ENCODE data around the gene BAG3.

BAG3 gene

DNA sequence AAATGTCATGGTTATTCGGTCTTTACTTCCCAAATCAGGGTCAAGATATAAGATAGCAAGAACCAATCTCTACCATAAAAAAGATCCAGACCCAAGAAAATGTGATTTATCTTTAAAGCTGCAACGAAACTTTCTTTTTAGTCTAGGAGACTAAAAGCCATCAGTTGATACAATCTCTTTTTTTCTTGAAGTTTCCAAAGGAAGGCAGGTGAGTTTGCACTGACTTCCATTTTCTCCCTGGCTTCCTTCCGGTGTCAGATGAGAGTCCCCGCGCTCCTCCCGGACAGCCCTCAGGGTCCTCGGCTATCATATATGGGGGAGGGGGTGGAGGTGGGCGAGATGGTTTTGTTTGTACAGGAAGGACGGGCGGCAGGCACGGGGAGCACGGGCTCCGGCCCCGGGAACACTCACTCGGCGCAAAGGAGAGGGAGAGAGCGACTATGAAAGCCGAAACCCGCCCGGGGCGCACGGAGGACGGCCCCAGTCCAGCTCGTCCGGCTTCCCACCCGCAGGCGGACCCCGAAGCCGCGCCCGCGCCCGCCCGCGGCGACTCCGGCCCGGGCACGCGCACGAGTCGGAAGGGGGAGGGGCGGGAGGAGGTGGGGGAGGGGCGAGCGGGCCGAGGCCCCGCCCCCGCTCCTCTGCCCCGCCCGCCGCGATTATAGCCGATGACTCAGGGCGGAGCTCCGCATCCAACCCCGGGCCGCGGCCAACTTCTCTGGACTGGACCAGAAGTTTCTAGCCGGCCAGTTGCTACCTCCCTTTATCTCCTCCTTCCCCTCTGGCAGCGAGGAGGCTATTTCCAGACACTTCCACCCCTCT lies at the start of gene BAG3:
Gene BAG3, plus strand, starts transcription at position 689 of the 822 bp plus-strand sequence. CDS start 296 bp downstream, outside the sequence.
- TF ChIP-seq YY1 (IDR thresholded peaks at IDR 0.05; ENCODE audit: low read depth) (peak; percentile 69), CREB1 (IDR thresholded peaks at IDR 0.05; ENCODE audit: low read depth) (0 out of 2 replicates have a peak, but pooled peaks have one; percentile 17), NFIC (IDR thresholded peaks at IDR 0.05) (0 out of 2 replicates have a peak, but pooled peaks have one; percentile 14), FOXM1 (IDR thresholded peaks at IDR 0.05; ENCODE audit: borderline replicate concordance, low read depth) (no peak), RAD21 (IDR thresholded peaks at IDR 0.05; ENCODE audit: low read depth) (no peak), ZBTB7A (IDR thresholded peaks at IDR 0.05; ENCODE audit: low read depth) (peak; percentile 75; the same call in 1 of the 2 replicates), TCF12 (IDR thresholded peaks at IDR 0.05; ENCODE audit: low read depth) (peak; percentile 60), EP300 (IDR thresholded peaks at IDR 0.05; ENCODE audit: borderline replicate concordance) (peak; percentile 49), EGR1 (IDR thresholded peaks at IDR 0.05) (peak; percentile 32; the same call in 1 of the 2 replicates), CEBPB (IDR thresholded peaks at IDR 0.05) (no peak), TAF1 (IDR thresholded peaks at IDR 0.05; ENCODE audit: low read depth) (peak; percentile 87)
- TF ChIP-seq, protein P1, sequence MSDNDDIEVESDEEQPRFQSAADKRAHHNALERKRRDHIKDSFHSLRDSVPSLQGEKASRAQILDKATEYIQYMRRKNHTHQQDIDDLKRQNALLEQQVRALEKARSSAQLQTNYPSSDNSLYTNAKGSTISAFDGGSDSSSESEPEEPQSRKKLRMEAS (IDR thresholded peaks at IDR 0.05) = peak; percentile 33; the same call in 1 of the 2 replicates
- TF ChIP-seq, protein P2, sequence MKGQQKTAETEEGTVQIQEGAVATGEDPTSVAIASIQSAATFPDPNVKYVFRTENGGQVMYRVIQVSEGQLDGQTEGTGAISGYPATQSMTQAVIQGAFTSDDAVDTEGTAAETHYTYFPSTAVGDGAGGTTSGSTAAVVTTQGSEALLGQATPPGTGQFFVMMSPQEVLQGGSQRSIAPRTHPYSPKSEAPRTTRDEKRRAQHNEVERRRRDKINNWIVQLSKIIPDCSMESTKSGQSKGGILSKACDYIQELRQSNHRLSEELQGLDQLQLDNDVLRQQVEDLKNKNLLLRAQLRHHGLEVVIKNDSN (IDR thresholded peaks at IDR 0.05) = peak; percentile 22; the same call in 1 of the 2 replicates

DNA sequence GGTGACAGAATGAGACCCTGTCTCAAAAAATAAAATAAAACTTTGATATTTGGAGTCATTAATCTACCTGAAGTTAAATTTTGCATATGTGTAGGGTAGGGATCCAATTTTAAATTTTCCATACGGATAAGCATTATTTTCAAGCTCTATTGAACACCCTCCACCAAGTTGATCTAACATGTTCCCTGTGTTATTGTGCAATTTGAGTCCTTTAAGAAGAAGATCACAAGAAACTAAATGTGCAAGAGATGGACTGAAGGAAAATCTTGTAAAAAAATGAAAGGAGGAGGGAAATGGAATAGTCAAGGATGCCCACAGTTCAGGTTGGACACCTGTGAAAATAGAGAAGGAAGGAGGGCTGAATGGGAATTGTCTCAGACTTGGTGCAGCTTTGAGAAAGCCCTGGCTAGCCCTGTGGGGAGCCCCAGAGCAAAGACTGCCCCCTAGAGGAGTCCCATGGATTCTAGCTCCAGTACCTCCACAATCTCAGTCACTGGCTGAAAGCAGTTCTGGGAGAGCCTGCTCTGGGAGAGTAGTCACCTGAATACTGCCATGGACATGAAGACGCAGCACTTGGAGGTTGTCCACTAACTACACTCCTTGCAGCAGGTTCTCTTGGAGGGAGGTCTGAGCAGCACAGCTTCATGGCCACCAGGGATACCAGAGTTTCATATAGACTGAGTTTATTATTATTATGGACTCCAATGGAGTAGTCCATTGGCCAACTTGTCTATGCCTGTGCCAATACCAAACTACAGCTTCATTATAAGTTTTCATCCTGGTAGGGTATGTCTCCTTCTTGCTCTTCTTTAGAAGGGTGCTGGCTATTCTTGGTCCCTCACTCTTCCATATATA lies 48.7 kb upstream of the BAG3 start:
- TF ChIP-seq, protein P3, sequence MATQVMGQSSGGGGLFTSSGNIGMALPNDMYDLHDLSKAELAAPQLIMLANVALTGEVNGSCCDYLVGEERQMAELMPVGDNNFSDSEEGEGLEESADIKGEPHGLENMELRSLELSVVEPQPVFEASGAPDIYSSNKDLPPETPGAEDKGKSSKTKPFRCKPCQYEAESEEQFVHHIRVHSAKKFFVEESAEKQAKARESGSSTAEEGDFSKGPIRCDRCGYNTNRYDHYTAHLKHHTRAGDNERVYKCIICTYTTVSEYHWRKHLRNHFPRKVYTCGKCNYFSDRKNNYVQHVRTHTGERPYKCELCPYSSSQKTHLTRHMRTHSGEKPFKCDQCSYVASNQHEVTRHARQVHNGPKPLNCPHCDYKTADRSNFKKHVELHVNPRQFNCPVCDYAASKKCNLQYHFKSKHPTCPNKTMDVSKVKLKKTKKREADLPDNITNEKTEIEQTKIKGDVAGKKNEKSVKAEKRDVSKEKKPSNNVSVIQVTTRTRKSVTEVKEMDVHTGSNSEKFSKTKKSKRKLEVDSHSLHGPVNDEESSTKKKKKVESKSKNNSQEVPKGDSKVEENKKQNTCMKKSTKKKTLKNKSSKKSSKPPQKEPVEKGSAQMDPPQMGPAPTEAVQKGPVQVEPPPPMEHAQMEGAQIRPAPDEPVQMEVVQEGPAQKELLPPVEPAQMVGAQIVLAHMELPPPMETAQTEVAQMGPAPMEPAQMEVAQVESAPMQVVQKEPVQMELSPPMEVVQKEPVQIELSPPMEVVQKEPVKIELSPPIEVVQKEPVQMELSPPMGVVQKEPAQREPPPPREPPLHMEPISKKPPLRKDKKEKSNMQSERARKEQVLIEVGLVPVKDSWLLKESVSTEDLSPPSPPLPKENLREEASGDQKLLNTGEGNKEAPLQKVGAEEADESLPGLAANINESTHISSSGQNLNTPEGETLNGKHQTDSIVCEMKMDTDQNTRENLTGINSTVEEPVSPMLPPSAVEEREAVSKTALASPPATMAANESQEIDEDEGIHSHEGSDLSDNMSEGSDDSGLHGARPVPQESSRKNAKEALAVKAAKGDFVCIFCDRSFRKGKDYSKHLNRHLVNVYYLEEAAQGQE (IDR thresholded peaks at IDR 0.05; ENCODE audit: low read depth) = no peak
- peak; percentile 62 for TF ChIP-seq RAD21 (IDR thresholded peaks at IDR 0.05; ENCODE audit: low read depth)
- no peak; the same call in 1 of the 2 replicates for TF ChIP-seq CEBPB (IDR thresholded peaks at IDR 0.05)
- no peak for TF ChIP-seq TCF12 (IDR thresholded peaks at IDR 0.05; ENCODE audit: low read depth)
- TF ChIP-seq FOXM1 (IDR thresholded peaks at IDR 0.05; ENCODE audit: borderline replicate concordance, low read depth) = no peak
- TF ChIP-seq EGR1 (IDR thresholded peaks at IDR 0.05) = no peak

- TF ChIP-seq EGR1 (IDR thresholded peaks at IDR 0.05) = no peak
- TF ChIP-seq TAF1 (IDR thresholded peaks at IDR 0.05; ENCODE audit: low read depth) = no peak
These were observed 46.7 kb upstream of the BAG3 start for GRCh38 chr10:119604468-119604867.

GRCh38 chr10:119608316-119609155 lies 42.6 kb upstream of the BAG3 start:
- TF ChIP-seq EGR1 (IDR thresholded peaks at IDR 0.05) (no peak), CREB1 (IDR thresholded peaks at IDR 0.05; ENCODE audit: low read depth) (no peak), RAD21 (IDR thresholded peaks at IDR 0.05; ENCODE audit: low read depth) (peak; percentile 99), TAF1 (IDR thresholded peaks at IDR 0.05; ENCODE audit: low read depth) (no peak)
- TF ChIP-seq, protein P3 (IDR thresholded peaks at IDR 0.05; ENCODE audit: low read depth) = no peak

- TF ChIP-seq, protein P2 (IDR thresholded peaks at IDR 0.05) = no peak
- TF ChIP-seq TAF1 (IDR thresholded peaks at IDR 0.05; ENCODE audit: low read depth) (no peak), RAD21 (IDR thresholded peaks at IDR 0.05; ENCODE audit: low read depth) (no peak), EP300 (IDR thresholded peaks at IDR 0.05; ENCODE audit: borderline replicate concordance) (no peak), CREB1 (IDR thresholded peaks at IDR 0.05; ENCODE audit: low read depth) (no peak), NFIC (IDR thresholded peaks at IDR 0.05) (no peak), EGR1 (IDR thresholded peaks at IDR 0.05) (no peak), FOXM1 (IDR thresholded peaks at IDR 0.05; ENCODE audit: borderline replicate concordance, low read depth) (no peak), TCF12 (IDR thresholded peaks at IDR 0.05; ENCODE audit: low read depth) (no peak), YY1 (IDR thresholded peaks at IDR 0.05; ENCODE audit: low read depth) (no peak), TEAD4 (IDR thresholded peaks at IDR 0.05) (no peak), ZBTB7A (IDR thresholded peaks at IDR 0.05; ENCODE audit: low read depth) (no peak), CEBPB (IDR thresholded peaks at IDR 0.05) (no peak)
- TF ChIP-seq, protein P1 (IDR thresholded peaks at IDR 0.05) = no peak
- TF ChIP-seq, protein P3 (IDR thresholded peaks at IDR 0.05; ENCODE audit: low read depth) = no peak
These were observed 41.7 kb upstream of the BAG3 start for GRCh38 chr10:119609516-119609915.
